GM19238 (cell line): ENCODE data around the gene MTFR1L.
A peak's percentile ranks its signal among the peaks of the same experiment; 100 is the strongest.

Experiments used
- DNase-seq: peaks from one replicate; pipeline ENCODE4 v3.0.0; 2011; ENCODE audit warnings: low spot score; ENCODE audit not compliant: insufficient read length

MTFR1L gene

DNA sequence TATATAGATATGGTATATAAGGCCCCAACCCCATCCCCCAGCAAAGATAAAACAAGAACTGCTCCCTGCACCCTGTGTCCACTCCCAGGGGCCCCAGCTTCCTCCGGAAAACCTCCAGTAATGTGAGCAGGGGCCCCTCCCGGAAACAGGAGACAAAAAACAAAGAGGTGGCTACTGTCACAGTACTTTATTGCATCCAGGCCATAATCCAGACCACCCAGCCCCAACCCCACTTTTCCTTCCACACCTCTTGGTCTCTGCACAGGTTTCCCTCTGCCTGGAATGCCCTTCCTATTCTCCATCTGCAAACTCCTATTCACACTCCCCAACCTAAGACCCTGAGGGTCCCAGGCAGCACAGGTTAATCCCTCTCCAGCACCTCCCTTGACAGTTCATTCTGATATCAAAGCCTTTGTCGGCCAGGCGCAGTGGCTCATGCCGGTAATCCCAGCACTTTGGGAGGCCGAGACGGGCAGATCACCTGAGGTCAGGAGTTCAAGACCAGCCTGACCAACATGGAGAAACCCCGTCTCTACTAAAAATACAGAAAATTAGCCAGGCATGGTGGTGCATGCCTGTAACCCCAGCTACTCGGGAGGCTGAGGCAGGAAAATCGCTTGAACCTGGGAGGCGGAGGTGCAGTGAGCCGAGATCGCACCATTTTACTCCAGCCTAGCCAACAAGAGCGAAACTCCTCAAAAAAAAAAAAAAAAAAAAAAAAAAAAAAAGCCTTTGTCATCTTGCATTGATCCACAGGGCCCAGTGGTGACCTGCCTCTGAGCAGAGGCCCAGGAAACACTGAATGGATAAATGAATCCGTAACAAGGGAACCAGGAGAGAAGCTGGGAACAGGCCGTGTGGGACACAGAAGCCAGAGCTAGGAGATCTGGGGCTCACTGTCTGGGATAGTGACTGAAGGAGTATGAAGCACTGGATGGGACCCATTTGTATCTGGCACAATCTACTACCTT is 41.8 kb downstream of the MTFR1L start:
- DNase-seq, result no peak

DNA sequence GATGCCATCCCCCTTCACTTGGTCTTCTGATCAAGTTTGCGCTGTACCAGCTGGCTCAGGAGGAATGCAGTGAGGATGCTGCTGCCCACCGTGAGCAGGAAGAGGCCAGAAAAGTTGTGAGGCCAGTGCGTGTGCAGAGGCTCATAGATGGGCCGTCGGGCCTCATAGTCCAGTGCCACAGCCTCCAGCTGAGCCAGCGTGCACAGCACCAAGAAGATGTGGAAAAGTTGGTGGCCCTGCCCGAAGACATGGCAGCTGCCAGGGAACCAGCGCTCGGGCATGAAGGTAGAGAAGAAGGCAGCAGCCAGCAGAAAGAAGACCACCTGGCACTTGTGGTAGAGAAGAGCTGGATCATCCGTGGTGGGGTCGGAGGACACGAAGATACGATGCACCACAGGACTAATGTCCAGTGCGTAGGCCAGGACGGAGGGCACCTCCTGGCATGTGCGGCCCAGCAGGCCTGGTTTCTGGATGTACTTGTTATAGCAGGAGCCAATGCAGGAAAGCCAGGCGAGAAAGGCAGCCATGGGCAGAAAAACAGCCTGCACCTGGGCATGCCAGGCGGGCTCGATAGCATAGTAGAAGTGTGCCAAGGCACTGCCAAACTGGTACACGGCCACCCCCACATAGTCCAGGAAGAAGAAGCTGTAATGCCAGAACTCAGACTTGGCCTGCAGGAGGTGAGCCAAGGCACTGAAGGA is 43.2 kb downstream of the MTFR1L start:
- DNase-seq, result no peak

DNA sequence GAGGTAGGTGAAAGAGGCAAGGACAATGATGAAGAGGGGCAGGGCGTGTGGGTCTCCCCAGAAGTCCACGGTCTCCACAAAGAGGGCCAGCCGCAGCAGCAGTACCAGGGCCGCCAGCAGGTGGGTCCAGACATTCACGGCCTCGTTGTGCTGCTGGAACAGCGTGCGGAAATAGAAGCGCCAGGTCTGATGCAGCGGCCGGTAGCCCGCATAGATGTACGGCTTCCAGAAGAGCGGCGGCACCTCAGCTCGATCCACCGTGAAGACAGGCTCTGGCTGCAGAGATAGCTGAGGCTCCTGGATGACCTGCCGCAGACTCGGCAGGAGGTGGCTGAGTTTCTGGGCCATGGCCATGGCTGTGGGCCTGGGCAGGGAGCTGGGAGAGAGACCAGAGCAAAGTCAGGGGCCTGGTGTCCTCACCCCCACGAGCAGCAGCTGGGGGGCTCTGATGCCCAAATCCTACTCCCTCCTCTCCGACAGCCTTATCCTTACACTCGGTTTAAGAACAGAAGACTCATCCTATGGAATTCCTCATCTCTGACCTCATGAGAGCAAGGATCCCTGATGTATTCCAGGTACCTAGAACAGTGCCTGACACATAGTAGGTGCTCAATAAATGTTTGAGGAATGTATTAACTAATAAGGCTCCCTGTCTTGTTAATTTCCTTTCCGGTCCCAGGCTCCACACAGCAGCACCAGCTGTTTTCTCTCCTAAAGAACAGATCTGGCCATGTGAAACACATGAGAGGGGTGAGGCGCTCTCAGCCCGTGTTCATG is 43.9 kb downstream of the MTFR1L start:
- DNase-seq, result no peak

DNA sequence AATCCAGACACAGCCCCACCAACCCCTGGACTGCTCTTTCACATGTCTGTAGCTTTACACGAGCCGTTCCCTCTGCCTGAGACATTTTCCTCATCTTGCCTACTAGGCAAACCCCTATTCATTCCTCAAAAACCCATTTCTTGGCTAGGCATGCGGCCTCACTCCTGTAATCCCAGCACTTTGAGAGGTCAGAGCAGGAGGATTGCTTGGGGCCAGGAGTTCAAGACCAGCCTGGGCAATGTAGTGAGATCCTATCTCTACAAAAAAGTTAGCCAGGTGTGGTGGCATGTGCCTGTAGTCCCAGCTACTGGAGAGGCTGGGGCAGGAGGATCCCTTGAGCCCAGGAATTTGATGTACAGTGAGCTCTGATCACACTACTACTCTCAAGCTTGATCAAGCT is 44.7 kb downstream of the MTFR1L start:
- no peak for DNase-seq

DNA sequence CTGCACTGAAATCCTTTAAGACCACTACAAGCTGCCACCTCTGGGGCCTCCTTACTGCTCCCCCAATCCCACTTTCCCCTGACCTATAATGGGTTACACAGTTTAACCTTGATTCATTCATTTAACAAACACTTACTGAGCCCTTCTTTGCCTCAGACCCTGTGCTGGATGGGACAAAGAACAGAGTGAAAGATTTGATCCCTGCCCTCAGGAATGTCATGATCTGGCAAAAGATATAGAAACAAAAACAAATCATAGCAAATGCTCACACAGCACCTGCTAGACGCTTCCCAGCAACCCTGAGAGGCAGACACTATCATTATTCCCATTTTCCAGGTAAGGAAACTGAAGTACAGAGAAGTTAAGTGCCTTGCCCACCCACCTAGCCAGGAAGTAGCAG is 46.5 kb downstream of the MTFR1L start:
- no peak for DNase-seq

DNA sequence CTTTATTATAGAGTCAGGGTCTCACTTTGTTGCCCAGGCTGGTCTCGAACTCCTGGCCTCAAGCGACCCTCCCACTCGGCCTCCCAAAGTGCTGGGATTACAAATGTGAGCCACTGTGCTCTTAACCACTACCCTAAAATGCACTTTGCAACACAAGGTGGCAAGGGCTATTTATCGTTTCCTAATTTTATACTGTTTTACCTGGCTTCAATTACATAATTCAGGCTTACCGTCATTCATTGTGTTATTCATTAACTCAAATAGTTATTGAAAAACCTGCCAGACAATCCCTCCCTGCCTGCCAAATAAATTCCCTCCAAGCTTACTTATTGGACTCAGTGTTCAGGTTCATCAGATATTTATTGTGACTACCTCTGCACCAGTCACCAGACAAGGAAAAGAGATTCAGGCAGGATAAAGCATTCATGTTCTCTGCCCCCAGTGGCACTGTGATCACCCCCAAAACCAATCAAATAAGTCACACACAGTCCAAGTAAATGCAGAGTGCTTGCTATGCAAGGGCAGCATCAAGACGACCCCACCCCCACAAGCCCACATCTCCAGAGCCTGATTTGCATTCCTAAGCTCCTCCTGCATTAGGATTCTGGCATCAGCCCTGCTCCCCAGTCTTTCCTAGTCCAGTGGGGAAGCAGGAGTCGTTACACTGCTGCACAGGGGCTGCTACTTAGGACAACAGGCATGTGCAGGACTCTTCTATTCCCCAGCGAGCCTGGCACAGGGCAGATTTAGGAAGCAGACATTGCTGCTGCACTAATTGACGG is 47.6 kb downstream of the MTFR1L start:
- no peak for DNase-seq

- DNase-seq, result no peak
Observed at GRCh38 chr1:25869909-25870606, 50.3 kb downstream of the MTFR1L start.

DNA sequence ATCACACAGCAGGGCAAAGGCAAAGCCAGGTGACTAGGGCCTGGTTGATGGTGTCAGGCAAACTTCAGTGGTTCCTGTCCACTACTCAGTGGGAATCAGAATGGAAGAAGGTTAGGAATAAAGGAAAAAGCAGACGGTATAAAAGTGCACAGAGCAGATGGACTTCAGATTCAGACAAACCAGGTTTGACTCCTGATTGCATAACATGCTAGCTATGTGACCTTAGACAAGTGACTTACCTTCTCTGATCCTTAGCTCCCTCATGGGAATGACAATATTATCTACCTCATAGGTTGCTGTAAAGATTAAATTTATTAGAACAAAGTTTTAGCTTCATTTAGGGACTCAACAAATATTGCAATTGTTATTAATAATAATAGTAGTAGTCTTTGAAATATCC is 50.9 kb downstream of the MTFR1L start:
- no peak for DNase-seq

GRCh38 chr1:25871086-25871703 is 51.4 kb downstream of the MTFR1L start:
- DNase-seq, result no peak

GRCh38 chr1:25871704-25872494 is 52.1 kb downstream of the MTFR1L start:
- DNase-seq, result no peak

DNA sequence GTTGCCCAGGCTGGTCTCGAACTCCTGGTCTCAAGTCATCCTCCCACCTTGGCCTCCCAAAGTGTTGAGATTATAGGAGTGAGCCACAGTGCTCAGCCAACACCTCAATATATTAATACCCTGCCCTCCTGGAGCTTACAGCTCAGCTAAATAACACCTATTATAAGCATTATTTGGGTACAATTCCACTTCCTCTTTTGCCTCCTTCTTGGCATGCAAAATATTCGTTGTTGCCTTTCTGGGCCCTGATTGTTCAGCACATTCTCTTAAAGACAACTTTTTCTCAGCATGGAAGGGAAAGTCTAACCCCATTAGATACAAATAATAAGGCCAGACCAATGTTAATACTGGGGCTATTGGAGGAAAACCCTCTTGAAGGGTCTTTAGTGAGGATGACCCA is 53.0 kb downstream of the MTFR1L start:
- no peak for DNase-seq

DNA sequence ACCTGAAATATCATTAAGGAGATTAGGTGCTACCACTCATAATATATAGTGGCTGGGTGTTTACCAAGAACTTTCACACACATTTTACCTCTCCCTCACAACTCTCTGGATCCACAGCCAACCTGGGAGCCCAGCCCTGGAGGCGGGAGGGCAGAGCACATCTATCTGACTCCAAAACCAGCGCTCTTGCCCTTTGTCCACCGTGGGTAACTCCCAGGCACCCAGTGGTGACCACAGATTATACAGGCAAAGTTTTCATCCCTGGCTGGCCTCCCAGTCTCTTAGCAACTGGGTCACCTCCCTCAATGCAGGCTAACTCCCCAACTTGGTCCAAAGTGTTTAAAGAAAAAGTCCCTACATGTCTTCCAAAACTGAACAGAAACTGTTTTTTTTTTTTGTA is 53.4 kb downstream of the MTFR1L start:
- DNase-seq, result no peak

DNA sequence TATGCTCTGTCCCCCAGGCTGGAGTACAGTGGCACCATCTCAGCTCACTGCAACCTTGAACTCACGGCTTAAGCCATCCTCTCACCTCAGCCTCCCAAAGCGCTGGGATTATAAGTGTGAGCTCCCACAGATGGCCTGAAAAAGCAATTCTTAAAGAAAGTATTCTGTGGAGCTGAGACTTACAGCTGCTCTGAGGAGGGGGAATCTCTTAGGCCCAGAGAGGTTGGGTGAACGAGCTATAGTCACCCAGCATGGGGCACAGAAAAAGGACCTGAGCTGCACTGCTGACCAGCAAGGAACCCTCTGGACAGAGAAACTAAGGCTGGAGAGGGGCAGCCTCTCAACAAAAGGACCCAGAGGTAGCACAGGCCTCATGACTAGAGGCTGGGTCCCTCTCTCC is 54.5 kb downstream of the MTFR1L start:
- no peak for DNase-seq

DNA sequence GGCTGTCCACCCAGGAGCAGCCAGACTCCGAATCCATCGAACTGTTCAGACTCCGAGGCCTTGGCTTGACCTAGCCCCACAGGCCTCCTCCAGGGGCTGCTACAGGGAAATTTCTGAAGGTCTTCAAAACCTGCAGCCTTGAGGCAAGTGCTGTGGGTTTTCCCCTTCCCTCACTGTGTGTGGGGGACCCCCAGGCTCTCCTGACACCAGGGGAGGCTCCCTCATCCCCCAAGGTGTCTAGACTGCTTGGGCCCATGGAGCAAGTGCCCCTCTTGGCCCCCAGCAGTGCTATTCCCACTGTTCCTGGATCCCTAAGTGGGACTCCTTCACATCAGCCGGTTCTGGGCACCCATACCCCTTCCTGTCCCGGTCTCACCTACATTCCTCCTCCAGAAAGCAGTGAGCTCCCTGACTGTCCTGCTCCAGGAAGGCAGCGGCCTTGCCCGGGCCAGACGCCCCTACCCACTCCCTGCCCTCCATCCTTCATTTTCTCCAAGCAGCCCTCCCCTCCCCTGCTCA is 54.9 kb downstream of the MTFR1L start:
- DNase-seq, result no peak

GRCh38 chr1:25875154-25875855 is 55.6 kb downstream of the MTFR1L start, which contains the start of gene PAQR7:
Gene PAQR7, minus strand, starts transcription at chr1:25875708. Its CDS starts 11,869 bp downstream, at chr1:25863839.
- peak; percentile 64 for DNase-seq

DNA sequence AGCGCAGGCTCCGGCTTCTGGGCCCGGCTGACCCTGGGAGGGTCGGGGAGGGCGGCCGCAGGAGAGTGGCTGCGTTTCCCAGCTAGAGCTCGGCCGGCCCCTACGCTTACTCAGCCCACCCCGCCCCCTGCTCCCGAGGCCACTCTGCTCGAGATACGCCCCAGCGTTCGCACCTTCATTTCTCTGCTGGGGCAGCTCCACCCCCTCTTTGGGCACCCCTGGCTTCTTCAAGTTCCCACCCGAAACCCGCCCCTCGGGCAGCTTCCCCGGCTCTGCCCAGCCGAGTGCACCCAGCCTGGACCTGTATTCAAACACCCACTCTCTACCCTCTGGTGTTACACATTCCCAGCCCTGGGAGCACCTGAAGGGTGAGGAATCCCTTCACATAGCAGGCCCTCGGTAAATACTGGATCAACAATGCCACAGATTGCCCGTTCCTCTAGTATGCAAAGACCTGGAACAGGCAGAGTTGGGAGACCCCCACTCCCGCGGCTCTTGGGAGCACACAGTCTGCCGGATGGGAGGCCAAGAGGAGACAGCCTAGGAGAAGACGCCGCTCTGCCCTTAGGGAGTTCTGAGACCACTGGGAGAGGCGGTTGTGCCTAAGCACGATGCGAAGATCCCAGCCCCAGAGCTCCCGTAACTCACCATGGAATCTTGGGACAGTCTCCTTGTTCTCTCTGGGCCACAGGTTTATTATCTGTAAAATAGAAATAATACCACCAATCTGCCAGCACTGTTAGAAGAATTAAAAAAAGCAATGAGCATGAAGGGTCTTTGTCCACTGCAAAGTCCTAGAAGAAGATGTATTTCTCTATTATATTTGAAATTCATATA is 56.3 kb downstream of the MTFR1L start:
- no peak for DNase-seq

DNA sequence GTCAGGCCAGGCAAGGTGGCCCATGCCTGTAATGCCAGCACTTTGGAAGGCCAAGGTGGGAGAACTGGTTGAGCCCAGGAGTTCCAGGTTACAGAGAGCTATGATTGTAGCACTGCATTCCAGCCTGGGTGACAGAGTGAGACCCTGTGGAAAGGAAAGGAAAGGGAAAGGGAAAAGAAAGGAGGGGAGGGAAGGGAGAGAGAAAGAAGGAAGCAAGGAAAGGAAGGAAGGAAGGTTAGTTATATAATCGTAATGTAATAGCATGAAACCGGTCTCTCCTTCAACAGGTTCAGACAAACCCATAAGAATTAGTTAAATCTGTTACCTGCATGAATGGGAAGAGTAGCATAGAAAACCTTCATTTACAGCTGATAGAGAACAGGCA is 56.9 kb downstream of the MTFR1L start:
- DNase-seq, result no peak
